GM12801 (cell line): Measurements from ENCODE around the gene OR51D1.

Experiments used
- TF ChIP-seq, protein P1 (sequence below): IDR thresholded peaks from one replicate; pipeline ENCODE4 v1.5.1; 2011; ENCODE audit warnings: control low read depth; ENCODE audit not compliant: insufficient read length; ENCODE audit errors: extremely low read depth

The OR51D1 gene

GRCh38 chr11:4672470-4672869, 35.2 kb downstream of the OR51D1 start:
- TF ChIP-seq, protein P1, sequence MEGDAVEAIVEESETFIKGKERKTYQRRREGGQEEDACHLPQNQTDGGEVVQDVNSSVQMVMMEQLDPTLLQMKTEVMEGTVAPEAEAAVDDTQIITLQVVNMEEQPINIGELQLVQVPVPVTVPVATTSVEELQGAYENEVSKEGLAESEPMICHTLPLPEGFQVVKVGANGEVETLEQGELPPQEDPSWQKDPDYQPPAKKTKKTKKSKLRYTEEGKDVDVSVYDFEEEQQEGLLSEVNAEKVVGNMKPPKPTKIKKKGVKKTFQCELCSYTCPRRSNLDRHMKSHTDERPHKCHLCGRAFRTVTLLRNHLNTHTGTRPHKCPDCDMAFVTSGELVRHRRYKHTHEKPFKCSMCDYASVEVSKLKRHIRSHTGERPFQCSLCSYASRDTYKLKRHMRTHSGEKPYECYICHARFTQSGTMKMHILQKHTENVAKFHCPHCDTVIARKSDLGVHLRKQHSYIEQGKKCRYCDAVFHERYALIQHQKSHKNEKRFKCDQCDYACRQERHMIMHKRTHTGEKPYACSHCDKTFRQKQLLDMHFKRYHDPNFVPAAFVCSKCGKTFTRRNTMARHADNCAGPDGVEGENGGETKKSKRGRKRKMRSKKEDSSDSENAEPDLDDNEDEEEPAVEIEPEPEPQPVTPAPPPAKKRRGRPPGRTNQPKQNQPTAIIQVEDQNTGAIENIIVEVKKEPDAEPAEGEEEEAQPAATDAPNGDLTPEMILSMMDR: no peak

GRCh38 chr11:4673781-4674180, 36.5 kb downstream of the OR51D1 start:
- TF ChIP-seq, protein P1: no peak

DNA sequence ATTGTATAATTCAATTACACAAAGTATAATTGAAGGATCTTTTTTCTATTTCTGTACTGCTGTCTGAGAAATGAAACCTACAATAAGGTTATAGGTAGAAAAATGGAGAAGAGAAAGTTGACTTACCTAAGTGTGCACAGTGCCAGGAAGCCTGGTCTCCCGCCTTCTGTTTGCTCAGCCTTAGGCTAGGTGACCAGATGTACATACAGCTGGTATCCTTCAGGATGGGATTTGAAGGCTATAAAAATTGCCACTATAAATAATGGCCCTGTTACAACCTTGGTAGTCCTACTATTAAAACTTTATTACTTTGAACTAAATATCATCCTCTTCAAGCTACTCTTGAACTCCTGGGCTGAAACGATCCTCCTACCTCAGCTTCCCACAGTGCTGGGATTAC, 40.7 kb downstream of the OR51D1 start:
- TF ChIP-seq, protein P1: no peak

DNA sequence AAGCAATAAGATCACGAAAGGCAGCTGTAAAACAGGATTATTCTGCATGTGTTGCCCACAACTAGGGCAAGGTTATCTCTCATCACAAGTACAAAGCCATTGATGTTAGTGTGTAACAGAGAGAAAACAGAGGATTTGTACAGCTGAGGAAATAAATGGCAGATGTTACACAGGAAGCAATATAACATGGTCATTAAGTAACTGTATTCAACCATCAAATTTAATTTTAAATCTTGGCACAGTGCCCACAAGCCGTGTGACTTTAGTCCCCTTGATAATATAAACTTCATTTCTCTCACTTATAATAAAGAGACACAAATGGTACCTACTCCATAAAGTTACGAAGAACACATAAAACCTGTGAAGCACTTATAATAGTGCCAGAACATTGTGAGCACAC, 43.1 kb downstream of the OR51D1 start:
- TF ChIP-seq, protein P1: no peak

- TF ChIP-seq, protein P1: no peak
Observed at GRCh38 chr11:4682623-4683419, 45.5 kb downstream of the OR51D1 start.

DNA sequence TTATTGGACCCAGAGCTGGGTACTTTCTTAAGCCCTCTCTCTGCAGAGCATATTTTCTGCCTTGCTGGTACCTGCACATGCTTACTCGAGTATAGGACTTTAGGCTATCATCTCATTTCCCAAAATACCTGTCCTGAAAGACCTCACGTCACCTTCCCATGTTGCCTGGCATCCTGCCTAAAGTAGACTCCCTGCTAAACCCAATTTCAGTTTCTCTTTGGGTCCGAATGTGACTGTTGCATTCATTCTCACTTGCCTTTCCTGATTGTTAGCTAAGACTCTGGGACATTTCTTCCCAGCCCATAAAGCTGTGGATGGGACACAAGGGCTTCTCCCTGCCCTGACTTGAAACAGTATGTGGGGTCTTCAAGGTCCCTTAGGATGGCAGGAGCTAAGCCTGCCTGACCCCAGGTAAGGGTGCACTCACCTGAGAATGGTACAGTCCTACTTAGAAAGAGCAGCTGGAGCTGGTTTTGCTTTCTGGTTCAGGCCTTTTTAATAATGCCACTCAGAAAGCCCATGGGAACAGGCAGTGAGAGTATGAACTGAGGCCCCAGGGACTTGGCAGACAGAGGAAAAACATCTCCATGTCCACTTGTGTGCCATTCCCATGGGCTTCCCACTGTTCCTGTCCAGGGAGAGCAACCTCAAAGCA, 47.5 kb downstream of the OR51D1 start:
- TF ChIP-seq, protein P1: no peak
